Measurements from ENCODE around the gene LLGL2. TPM values are rescaled to one million over a fixed set of nuclear protein-coding genes. Genes with fewer than 3 reads are reported as not detected.
A peak's percentile ranks its signal among the peaks of the same experiment; 100 is the strongest.

LLGL2 gene
- total and polyA plus RNA-seq, 10 donors = 28.6 to 153 (median 80.0) TPM

GRCh38 chr17:75607086-75607485 is 81.6 kb downstream of the LLGL2 start:
- intact Hi-C loops (cut with DNase I; ENCODE audit: low total_unique reads) = no loop called here
- peaks cover 0 to 48% (median 9%) of the 10 kb centered on the region in 6 donors for H3K36me3 ChIP-seq
- WGBS, 5 donors = 81 to 91% (median 84%) methylated on average over 5 of the region's 5 CpGs
- H3K27ac ChIP-seq = no peak overlapping the region
- H3K9me3 ChIP-seq = no peaks in the 10 kb centered on the region
- no peak for DNase-seq
- no peaks in the 10 kb centered on the region for H3K27me3 ChIP-seq (replicated peaks in 1 of 7)
- H3K4me1 ChIP-seq = peaks cover 0 to 10% (median 3%) of the 10 kb centered on the region in 6 donors
- TF ChIP-seq, protein P1, sequence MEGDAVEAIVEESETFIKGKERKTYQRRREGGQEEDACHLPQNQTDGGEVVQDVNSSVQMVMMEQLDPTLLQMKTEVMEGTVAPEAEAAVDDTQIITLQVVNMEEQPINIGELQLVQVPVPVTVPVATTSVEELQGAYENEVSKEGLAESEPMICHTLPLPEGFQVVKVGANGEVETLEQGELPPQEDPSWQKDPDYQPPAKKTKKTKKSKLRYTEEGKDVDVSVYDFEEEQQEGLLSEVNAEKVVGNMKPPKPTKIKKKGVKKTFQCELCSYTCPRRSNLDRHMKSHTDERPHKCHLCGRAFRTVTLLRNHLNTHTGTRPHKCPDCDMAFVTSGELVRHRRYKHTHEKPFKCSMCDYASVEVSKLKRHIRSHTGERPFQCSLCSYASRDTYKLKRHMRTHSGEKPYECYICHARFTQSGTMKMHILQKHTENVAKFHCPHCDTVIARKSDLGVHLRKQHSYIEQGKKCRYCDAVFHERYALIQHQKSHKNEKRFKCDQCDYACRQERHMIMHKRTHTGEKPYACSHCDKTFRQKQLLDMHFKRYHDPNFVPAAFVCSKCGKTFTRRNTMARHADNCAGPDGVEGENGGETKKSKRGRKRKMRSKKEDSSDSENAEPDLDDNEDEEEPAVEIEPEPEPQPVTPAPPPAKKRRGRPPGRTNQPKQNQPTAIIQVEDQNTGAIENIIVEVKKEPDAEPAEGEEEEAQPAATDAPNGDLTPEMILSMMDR (IDR thresholded peaks at IDR 0.05 in 8 of 11, conservative IDR thresholded peaks at IDR 0.05 in 3 of 11) = no peak
- TF ChIP-seq POLR2A (IDR thresholded peaks at IDR 0.05) (no peak), POLR2AphosphoS5 (IDR thresholded peaks at IDR 0.05) (no peak)
- H3K4me3 ChIP-seq = no peak overlapping the region

DNA sequence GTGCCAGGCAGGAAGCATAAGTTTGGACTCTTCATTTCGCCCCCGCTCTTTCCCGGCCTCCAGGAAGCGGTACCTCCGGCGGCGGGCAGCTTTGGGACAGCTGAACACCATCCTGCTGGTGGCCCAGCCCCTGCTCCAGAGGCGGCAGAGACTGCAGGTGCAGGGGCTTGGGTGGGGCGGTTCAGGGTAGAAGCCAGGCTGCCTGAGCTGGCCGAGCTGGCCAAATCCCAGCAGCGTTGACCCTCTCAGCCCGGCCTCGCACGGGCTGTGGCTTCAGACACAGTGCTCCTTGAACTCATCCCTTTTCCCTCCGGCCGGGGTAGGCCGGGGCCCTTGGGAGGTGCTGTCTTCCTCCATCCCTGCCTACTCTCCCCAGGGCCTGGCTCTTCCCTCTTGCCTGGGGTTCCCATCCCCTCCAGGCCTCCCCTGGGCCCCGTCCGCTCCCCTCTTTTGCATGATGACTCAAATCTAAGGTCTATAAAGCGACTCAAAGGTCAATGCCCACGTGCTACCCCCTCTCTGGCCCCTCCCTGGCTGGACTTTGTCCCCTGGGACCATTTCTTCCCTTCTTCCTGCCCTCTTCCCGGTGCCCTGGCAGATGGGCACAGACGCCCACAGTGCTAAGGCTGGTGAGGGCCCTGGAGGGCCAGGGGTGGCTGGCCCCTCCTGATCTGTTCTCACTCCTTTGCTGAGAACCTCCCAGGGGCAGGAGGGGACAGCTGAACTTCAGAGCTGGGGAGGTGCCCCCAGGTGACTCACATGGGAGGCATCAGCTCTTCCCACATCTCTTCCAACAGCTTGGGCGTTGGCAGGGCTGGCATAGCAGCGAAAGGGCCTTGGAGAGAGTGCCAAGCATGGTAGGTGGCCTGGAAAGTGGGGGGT is 84.8 kb downstream of the LLGL2 start:
- DNase-seq = no peak
- TF ChIP-seq POLR2AphosphoS5 (IDR thresholded peaks at IDR 0.05) (peak in 1 of 3 donors; percentile 40), POLR2A (IDR thresholded peaks at IDR 0.05) (no peak)
- TF ChIP-seq, protein P1 (IDR thresholded peaks at IDR 0.05 in 8 of 11, conservative IDR thresholded peaks at IDR 0.05 in 3 of 11) = no peak
- H3K4me3 ChIP-seq = no peak overlapping the region
- WGBS, 5 donors = 81 to 94% (median 88%) methylated on average over 18 to 25 of the region's 25 CpGs
- H3K27me3 ChIP-seq (replicated peaks in 1 of 7) = no peaks in the 10 kb centered on the region
- H3K9me3 ChIP-seq = no peaks in the 10 kb centered on the region
- H3K27ac ChIP-seq = no peak overlapping the region
- intact Hi-C loops (cut with DNase I; ENCODE audit: low total_unique reads) = no loop called here
- peaks cover 0 to 67% (median 40%) of the 10 kb centered on the region in 6 donors for H3K36me3 ChIP-seq
- H3K4me1 ChIP-seq = no peaks in the 10 kb centered on the region

DNA sequence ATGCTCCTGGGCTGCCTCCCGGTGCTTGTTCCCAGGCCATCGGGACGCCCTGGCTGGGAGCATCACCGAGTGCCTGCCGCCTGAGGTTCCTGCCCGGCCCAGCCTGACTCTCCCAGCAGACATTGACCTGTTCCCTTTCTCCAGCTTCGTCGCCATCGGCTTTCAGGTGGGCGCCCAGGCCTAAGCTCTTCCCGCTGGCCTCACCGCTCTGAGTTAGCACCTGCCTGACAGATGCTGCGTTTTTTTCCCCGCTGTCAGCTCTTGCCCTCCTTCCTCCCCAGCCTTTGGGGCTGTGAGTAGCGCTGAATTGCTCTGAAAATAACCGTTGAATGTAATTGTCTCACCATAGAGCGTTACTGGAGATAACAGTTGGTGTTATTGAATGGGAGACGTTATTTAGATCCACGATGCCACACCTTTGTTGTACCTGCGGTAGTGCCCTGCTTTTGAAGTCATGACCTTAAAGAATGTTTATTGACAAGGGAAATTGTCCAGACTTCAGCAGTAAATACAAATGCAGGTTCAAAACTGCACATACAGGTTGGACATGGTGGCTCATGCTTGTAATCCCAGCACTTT is 86.4 kb downstream of the LLGL2 start:
- Histone ChIP-seq H3K36me3 (peaks cover 0 to 80% (median 55%) of the 10 kb centered on the region in 6 donors), H3K27me3 (replicated peaks in 1 of 7) (no peaks in the 10 kb centered on the region), H3K27ac (no peak overlapping the region), H3K9me3 (no peaks in the 10 kb centered on the region), H3K4me1 (no peaks in the 10 kb centered on the region), H3K4me3 (no peak overlapping the region)
- 93 to 97% (median 95%) methylated on average over 19 to 20 of the region's 20 CpGs for WGBS, 5 donors
- intact Hi-C loops (cut with DNase I; ENCODE audit: low total_unique reads) = no loop called here
- no peak for TF ChIP-seq POLR2A (IDR thresholded peaks at IDR 0.05)
- TF ChIP-seq POLR2AphosphoS5 (IDR thresholded peaks at IDR 0.05) = peak in 1 of 3 donors; percentile 45
- TF ChIP-seq, protein P1 (IDR thresholded peaks at IDR 0.05 in 8 of 11, conservative IDR thresholded peaks at IDR 0.05 in 3 of 11) = no peak
- DNase-seq = no peak
